Pons (tissue), 1 donor: Measurements from ENCODE around the gene SCFD1.
A peak's percentile ranks its signal among the peaks of the same experiment; 100 is the strongest.
"Not testable (repeated sequence)": the region's sequence is repeated elsewhere in the genome, so short reads cannot be mapped to it uniquely, and the experiment has no call there.

Source experiments
- DNase-seq: peaks from one replicate; pipeline ENCODE4 v3.0.0-alpha.2; 2016; ENCODE audit warnings: low spot score

SCFD1 gene

DNA sequence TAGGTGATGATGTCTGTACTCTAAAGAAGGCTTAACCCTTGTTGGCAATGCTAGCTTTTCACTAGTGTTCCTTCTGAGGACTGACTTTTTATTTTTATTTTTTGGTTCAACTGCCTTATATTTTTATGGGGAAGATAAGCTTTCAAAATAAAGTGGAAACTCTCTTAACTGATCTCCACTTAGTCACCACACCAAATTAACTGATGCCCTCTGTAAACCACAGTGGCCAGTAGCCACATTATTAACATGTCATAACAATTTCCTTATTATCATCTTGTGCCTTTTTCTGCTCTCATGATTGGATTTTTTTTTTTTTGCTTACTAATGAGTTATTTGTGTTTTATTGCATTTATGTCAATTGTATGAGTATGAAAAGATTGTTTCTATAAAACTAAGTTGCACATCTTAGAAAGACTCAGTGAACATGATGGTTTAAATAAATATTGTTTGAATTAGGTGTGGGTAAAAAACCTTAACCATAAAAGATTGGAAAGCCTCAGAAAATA is 56.9 kb downstream of the SCFD1 start:
- no peak for DNase-seq

DNA sequence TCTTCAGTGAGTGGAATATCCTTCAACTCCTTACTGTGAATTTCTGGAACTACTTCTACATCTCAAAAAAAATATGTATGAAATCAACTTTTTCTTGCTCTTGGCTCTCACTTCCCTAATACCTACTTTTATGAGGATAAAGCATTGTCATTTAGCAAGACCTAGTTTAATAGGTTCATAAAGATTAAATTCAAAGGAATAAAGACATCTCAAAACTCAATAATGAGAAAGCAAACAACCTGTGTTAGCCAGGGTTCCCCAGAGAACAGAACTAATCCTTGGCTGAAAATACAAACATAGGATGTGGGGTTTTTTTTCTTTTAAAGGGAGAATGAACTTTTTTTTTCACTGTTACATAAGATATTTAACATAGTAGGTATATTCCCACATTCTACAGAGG is 57.9 kb downstream of the SCFD1 start:
- DNase-seq: no peak

DNA sequence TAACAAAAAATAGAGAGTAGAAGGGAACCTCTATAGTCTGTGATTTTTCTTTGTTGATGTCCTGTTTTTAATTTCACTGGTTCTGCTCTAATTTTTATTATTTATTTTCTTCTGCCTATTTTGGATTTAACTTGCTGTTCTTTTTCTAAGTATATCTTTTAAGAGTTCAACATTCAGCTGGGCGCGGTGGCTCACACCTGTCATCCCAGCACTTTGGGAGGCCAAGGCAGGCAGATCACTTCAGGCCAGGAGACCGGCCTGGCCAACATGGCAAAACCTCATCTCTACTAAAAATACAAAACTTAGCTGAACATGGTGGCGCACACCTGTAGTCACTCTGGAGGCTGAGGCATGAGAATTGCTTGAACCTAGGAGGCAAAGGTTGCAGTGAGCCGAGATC is 58.7 kb downstream of the SCFD1 start:
- not testable (repeated sequence) for DNase-seq

DNA sequence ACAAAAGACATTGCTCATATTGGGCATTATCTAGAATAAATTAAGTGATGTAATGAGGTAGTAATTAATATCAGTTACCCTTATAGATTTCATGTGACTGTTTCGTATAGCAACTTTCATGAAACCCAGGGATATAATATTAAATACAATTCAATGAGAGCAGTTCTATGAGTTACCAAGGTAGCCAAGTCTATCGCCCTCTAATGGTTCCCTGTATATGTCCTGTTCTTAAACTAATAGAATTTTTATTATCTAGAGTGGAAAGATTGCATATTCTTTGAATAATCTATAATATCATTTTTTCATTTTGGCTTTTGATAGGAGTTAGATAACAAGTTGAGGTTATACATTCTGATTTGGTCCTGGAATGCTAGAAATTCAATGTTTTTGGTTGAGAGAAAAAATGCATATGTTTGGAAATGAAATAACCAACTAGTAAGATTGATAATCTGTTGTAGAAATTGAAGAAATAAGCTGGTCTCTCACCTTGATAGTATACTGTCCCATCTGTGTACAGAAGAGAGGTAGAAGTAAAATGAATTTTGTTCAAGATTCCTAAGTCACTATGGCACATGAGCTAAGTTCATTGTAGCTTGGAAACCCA is 59.7 kb downstream of the SCFD1 start:
- DNase-seq: no peak

DNA sequence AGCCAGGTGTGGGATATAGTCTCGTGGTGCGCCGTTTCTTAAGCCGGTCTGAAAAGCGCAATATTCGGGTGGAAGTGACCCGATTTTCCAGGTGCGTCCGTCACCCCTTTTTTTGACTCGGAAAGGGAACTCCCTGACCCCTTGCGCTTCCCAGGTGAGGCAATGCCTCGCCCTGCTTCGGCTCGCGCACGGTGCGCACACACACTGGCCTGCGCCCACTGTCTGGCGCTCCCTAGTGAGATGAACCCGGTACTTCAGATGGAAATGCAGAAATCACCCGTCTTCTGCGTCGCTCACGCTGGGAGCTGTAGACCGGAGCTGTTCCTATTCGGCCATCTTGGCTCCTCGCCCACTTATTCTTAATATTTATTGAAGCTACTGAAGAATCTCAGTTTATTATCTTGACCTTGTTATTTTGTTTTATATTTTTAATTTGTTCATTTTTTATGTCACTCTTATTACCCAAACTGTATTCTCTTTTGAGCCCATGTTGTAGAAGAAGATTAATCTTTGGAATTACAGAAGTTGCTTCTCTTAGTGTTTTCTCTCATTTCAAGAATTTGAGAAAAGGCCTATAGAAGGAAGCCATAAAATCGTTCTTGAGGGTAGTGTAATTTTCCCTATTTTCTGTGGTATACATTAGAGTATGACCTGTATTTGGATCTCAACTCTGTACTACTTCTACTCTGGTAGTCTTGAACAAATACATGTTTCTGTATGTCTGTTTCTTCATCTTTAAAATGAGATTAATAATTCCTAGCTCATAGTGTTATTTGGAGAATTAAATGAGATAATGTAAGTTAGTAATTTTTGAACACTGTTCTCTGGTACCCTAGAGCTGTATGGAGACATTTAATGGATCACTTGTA is 68.6 kb downstream of the SCFD1 start:
- not testable (repeated sequence) for DNase-seq

DNA sequence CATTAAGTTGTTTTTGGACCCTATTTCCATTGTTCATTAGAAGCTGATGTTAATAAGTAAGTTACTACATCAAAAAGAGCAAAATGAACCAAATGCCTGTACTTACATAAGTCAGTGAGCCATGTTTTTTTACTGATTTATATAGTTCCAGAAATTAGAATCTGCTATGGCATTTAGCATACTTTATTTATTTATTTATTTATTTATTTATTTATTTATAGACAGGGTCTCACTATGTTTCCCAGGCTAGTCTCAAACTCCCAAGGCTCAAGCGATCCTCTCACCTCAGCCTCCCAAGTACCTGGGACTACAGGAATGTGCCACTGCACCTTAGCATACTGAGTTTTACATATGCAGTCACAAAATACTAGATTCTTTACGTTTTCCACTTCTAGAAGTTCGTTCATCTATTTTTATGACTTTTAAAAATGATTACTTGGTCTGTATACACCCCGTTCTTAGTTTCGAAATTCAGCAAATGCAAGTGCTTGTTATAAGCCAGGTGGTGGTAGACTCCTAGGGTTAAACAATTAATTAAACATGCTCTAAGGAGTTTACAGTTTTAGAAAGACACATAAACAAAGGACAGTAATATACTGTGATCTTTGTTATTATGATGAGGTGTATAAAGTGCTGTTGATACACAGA is 69.8 kb downstream of the SCFD1 start:
- no peak for DNase-seq

DNA sequence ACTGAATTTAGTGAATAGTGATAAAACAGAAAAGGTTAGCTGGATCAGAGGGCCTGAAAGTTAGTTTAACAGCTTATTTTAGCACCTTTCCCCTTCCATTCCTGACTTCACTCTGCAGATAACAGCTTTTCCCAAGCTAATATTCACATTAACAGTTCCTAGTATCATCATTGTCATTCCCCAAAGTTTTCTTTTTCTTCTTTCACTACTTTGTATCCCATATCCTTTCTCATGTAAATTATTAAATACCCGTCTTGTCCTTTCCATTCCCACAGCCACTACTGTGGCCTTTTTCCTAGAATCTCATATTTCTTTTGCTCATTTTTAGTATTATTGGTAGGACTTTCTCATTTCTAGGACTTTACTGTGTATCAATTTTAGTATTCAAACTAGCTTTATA is 70.5 kb downstream of the SCFD1 start:
- DNase-seq: no peak

DNA sequence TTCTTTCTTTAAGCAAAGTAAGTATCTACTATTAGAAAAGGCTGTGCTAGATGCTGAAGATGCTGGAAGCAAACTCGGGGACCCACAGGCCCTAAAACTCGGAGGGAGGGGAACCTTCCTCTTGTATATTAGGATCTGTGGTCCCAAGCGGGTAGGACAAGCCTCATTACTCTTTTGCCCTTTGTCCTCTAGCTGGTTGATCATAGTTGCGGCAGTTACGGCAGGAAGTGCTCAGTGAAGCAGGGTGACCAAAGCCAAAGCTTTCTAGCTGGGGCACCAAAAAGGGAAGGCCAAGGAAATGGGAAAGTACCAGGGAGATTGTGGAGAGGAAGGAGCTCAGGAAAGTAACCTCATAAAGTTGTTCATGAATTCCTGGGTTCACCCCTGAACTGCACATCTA is 76.3 kb downstream of the SCFD1 start:
- DNase-seq: no peak

DNA sequence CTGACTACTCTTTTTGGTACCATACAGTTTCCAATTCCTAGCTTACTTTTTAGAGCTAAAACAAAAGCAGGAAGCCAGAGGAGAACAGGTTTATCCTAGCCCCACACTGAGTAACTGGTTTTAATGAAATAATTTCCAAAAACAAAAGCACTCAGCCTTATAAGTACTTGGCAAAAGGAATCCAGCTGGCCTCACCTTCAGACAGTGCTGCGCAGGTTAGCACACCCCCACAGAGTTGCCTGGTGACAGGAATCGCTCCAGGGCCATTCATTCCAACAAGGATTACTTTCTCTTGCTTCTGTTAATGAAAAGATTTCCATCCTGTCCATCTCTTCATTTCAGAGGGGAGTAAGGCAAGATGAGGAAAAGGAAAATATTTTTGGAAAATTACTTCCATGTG is 84.6 kb downstream of the SCFD1 start:
- DNase-seq: no peak

DNA sequence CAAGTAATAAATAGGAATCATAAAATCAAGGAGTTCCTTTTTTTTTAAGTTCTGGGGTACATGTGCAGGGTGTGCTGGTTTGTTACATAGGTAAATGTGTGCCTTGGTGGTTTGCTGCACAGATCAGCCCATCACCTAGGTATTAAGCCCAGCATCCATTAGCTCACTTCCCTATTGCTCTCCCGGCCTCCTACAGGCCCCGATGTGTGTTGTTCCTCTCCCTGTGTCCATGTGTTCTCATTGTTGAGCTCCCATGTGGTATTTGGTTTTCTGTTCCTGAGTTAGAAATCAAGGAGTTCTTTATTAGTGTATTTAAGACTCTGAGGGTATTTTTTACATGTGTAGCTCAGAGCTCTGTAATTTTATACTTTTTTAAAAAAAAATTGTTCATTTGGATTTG is 86.0 kb downstream of the SCFD1 start:
- DNase-seq: no peak

DNA sequence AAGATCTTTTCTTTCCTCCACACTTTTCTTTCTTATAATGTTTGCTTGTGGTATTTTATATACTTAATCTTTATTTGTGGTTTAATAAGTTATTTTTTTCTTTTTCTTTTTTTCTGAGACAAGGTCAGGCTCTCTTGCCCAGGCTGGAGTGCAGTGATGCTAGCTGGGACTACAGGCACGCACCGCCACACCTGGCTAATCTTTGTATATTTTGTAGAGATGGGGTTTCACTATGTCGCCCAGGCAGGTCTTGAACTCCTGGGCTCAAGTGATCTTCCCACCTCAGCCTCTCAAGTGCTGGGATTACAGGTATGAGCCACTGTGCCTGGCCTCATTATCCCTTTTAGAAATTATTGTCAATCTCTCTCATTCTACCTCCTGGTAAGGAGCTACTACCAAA is 87.1 kb downstream of the SCFD1 start:
- no peak for DNase-seq

DNA sequence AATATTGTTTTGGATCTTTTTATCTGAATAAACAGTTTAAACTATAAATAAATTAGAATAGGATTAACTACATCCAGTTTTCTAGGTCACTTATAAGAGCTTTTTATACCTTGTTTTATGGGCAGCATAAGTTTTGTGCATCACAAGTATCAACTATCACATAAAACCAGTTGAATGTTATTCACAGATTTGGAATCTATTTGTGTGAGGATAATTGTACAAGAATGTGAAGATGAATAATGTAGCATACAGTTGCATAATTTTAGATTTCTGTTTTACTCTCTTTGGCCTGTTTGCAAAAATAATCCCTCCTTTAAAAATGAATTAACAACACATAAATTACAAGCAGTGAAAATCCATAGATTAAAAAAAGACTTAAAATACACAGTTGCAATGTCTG is 88.8 kb downstream of the SCFD1 start:
- no peak for DNase-seq

DNA sequence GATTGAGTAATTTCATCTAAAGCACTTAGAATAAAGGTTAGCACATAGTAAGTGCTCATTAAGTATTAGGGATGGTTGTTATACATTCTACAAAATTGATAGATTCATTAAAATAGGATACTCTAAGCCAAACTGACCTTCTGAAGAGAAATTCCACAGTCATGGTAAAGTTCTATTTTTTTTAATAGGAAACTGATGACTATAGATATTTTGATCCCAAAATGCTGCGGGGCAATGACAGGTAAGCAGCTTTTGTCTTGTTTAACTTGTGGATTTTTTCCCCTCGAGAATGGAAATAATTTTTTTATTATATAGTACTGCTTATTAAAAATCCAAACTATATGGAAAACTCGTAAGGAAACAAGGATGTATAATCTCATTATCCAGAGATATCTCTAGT is 97.0 kb downstream of the SCFD1 start:
- no peak for DNase-seq

DNA sequence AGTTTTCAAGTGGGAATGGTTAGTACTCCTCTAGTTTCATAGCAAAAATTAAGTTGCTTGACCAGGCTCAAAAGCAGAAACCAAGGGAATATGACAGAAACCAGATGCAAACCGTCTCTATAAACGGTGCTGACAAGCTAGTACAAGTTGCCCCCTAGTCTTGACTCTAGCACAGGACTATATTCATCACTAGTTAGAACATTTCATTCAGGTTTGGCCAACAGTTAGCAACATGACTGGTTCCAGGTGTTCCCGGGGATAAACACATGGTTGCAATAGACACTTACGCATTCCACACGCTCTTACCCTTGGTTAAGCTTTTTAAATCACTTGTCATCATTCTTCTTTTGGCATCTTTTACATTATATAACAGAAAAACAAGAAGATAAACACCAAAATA is 103.6 kb downstream of the SCFD1 start:
- no peak for DNase-seq

DNA sequence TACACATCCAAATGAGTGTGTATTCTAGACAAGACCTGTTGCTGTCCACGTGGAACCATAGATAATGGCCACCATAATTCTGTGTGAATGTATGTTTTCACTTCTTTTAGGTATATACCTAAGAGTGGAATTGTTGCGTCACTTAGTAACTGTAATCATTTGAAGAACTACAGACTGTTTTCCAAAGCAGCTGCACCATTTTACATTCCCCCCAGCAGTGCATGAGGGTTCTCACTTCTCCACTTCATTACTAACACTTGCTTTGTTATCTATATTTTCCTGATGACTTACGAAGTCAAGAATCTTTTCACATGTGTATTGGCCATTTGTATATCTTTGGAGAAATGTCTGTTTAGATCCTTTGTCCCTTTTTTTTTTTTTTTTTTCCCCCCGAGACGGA is 106.4 kb downstream of the SCFD1 start:
- no peak for DNase-seq

DNA sequence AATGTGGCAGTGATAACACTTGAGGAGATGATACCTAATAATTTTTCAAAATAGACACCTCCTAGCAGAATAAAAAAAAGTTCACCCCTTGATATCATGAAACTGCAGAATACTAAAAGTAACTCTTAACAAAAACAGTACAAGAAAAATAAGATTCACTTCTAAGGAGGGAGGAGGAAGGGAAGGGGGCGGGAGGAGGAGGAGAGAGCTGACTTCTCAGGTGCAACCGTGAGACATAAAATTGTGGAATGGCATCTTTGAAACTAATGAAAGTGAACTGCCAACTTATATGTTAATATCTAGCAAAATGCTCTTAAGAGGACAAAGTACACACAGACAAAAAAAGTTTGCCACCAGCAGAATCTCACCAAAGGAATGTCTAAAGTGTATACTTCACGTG is 115.8 kb downstream of the SCFD1 start:
- no peak for DNase-seq

DNA sequence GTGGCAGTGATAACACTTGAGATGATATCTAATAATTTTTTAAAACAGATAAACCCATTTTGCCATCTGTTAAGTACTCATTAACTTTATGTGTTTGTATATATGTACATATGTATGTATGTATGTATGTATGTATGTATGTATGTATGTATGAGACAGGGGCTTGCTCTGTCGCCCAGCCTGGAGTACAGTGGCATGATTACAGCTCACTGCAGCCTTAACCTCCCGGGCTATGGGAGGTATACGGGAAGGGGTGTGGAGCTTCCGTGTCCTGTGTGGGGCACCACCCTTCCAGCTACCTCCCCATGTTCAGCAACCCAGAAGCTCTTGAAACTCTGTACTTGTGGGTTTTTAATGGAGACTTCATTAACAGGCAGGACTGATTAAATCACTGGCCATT is 116.9 kb downstream of the SCFD1 start:
- DNase-seq: no peak

DNA sequence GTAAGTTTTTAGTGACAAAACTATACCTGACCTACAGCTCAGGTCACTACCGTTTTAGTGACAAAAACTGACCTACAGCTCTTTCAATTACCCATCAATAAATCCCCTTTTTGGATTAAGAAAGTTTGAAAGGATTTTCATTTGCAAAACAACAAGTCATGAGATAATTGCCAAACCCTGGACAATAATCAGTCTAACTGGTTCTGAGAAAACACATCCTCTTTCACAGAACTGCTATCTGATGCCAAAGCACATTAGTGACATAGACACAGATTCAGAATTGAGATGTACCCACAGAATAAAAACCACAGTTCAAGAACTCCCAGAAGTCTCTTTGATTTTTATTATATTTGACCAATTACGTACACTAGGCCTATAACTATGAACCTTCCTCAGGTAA is 126.2 kb downstream of the SCFD1 start:
- DNase-seq: peak; percentile 53

DNA sequence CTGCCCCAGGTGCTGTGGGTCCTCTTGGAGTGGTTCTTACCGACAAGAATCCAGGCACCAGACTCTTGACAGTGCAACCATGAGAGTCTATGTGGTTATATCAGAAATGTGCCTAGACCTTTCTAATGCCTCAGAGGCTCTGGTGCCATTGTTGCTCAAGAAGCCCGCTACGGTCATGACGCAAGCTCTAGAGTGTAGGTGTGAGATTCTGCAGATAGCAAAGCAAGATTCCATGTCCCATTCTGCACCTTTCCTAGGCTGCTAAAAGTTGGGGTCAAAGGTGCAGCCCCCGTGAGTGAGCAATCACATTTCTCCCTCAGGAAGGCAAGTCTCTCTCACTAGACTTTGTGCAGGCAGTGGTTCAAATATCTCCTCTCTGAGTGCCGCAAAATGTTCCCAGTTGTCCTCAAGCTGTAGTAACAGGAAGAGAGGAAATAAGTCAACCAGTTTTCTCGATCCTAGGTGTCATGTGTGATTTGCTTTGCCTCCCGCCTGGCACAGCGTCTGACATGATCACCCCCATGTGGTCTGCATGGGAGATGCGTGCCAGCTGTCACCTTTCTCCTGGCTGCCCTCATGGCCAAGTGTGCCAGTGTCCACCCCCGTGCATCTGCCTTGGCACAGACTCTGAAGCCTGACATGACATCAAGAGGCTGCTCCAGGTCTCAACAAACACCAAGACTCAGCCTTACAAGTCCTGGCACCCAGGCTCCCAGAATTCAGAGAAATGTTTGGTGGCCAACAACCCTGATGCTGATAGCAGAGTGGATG is 129.7 kb downstream of the SCFD1 start:
- no peak for DNase-seq

DNA sequence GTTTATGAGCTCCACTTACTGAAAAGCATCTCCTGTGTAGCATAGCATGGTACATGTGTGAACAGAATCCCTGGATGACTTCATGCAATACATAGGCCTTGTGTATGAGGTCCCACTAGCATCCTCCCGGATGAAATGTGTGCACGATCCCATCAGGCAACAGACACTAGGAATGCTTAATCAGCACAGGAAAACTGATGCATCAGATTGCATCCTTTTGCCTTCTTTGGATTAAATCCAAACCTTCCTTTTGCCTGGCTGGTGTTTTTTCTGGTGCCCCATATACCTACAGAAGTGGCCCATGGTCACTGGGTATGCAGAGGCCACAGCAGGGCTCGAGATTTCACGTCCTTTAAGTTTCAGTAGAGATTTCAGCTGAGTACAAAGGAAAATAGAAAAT is 131.3 kb downstream of the SCFD1 start:
- DNase-seq: no peak

DNA sequence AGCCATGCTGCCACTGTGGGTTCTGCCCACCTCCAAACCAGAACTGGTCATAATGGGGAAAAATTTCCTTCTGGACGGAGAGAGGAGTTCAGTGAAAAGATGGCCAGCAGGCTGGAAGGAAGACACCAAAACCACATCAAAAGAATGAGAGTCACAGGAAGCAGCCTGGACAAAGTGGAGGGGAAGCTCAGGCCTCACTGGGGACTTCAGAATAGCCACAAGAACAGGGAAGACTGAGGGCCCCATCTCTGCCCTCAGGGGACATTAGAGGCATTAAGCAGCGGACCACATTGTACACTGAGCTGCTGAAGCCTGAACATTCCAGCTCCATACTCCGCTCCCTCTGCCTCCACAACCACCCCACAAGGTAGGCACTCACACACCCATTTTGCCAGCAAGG is 132.7 kb downstream of the SCFD1 start:
- no peak for DNase-seq

DNA sequence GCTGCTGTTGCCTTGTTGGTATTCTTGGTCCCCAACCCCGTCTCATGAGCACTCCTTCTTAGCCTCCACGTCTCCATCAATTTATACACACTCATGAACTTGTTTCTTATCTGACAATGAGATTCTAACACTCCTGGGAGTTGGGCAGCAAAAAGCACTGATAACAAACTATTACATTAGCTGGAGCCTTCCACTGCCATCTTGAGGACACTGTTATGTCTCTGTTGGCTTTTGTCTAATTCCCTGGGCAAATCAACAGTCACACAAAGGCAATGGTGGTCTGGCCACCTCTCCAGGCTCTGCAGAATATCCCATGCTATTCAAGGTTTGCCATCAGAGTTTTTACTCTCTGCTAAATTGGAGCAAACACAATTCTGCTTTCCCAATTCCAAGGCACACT is 134.5 kb downstream of the SCFD1 start:
- peak; percentile 7 for DNase-seq
